Gastroesophageal sphincter (tissue), 3 donors: Measurements from ENCODE around the gene RERE.

Experiments
- POLR2AphosphoS5 ChIP-seq: sonication (generic); formaldehyde crosslinking; IDR thresholded peaks from one replicate; pipeline ENCODE4 v1.6.1; 2017; ENCODE audit warnings: antibody characterized with exemption
- TF ChIP-seq, protein P1 (sequence below), 4 experiments: fragments of 200-600 bp in 2 of 4; fragments of 450-650 bp in 2 of 4; sonication (generic) in 1 of 4; IDR thresholded peaks; one replicate each; pipeline ENCODE4 v1.5.1; 2017 to 2019; ENCODE audit warnings: antibody characterized with exemption in 4 of 4, mild to moderate bottlenecking in 2 of 4, moderate library complexity in 2 of 4

DNA sequence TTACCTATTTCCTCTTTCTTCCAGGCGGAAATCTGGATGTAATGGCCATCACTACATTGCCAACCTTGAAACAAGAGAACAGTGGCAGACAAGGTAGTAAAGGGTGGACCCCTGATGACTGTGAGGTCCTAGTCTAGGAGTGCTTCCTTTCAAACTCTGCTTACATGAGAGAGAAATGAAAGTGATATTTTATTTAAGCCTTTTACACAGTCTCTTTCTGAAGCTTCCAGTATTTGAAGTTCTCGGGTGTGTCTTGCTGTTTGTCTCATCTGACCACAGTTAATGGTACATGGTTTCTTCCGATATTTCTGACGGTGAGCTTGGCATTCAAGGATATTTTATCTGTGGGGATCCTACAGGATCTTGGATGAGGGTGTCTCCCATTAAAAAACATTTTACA is 284.3 kb downstream of the RERE start:
- TF ChIP-seq, protein P1, sequence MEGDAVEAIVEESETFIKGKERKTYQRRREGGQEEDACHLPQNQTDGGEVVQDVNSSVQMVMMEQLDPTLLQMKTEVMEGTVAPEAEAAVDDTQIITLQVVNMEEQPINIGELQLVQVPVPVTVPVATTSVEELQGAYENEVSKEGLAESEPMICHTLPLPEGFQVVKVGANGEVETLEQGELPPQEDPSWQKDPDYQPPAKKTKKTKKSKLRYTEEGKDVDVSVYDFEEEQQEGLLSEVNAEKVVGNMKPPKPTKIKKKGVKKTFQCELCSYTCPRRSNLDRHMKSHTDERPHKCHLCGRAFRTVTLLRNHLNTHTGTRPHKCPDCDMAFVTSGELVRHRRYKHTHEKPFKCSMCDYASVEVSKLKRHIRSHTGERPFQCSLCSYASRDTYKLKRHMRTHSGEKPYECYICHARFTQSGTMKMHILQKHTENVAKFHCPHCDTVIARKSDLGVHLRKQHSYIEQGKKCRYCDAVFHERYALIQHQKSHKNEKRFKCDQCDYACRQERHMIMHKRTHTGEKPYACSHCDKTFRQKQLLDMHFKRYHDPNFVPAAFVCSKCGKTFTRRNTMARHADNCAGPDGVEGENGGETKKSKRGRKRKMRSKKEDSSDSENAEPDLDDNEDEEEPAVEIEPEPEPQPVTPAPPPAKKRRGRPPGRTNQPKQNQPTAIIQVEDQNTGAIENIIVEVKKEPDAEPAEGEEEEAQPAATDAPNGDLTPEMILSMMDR (IDR thresholded peaks at IDR 0.05): no peak
- TF ChIP-seq POLR2AphosphoS5: no peak
